WTC11 (cell line): ENCODE measurements around the gene PPP1R1B. TPM values are rescaled to one million over a fixed set of nuclear protein-coding genes. Genes with fewer than 3 reads are reported as not detected.

Source experiments
- ATAC-seq: fragments of 200-7000 bp; cut with Tn5 transposase; 2 replicates; pipeline ENCODE4 v1.10.0; 2021; ENCODE audit warnings: mild to moderate bottlenecking, moderate library complexity
- CTCF ChIA-PET: fragments of 300-600 bp; sonication (Branson Sonifier 250); formaldehyde crosslinking; loops from one replicate; lab custom pipeline; 2021; ENCODE audit warnings: antibody characterized with exemption; lab: Charles Lee
- POLR2A ChIA-PET: fragments of 350-600 bp; sonication (Branson Sonifier 250); formaldehyde crosslinking; loops from one replicate; lab custom pipeline; 2021; ENCODE audit warnings: antibody characterized with exemption; lab: Charles Lee
- DNase-seq: peaks from one replicate; pipeline ENCODE4 v3.0.0; 2021; ENCODE audit warnings: low spot score
- H3K27ac Mint-ChIP-seq: 2 replicates; pipeline ENCODE4 v1.8.0; 2021; ENCODE audit warnings: mixed read lengths
- H3K27me3 Mint-ChIP-seq: 2 replicates; pipeline ENCODE4 v1.8.0; 2021; ENCODE audit warnings: low read depth, mild to moderate bottlenecking, moderate library complexity, mixed read lengths
- H3K36me3 Mint-ChIP-seq: 2 replicates; pipeline ENCODE4 v1.8.0; 2021; ENCODE audit warnings: mixed read lengths
- H3K4me1 Mint-ChIP-seq: 2 replicates; pipeline ENCODE4 v1.8.0; 2022; ENCODE audit warnings: mixed read lengths
- H3K4me3 Mint-ChIP-seq: 2 replicates; pipeline ENCODE4 v1.8.0; 2021; ENCODE audit warnings: mild to moderate bottlenecking, moderate library complexity, mixed read lengths
- H3K9me3 Mint-ChIP-seq: 2 replicates; pipeline ENCODE4 v1.8.0; 2021; ENCODE audit warnings: mixed read lengths
- ATF1 ChIP-seq: sonication (generic); formaldehyde crosslinking; IDR thresholded peaks from 2 replicates; pipeline ENCODE4 v1.8.1; 2023; ENCODE audit warnings: mild to moderate bottlenecking, moderate library complexity, missing genetic modification reagents
- CBFB ChIP-seq: sonication (generic); formaldehyde crosslinking; IDR thresholded peaks from 2 replicates; pipeline ENCODE4 v1.8.1; 2022; ENCODE audit warnings: mild to moderate bottlenecking, low read depth, missing genetic modification reagents
- CREB1 ChIP-seq: sonication (generic); formaldehyde crosslinking; IDR thresholded peaks from 2 replicates; pipeline ENCODE4 v1.8.0; 2023; ENCODE audit warnings: mild to moderate bottlenecking, missing genetic modification reagents
- ESRRA ChIP-seq: sonication (generic); formaldehyde crosslinking; IDR thresholded peaks from 2 replicates; pipeline ENCODE4 v1.8.1; 2022; ENCODE audit warnings: mild to moderate bottlenecking, missing genetic modification reagents, borderline replicate concordance
- ETV6 ChIP-seq: sonication (generic); formaldehyde crosslinking; IDR thresholded peaks from 2 replicates; pipeline ENCODE4 v1.8.1; 2022; ENCODE audit warnings: mild to moderate bottlenecking, missing genetic modification reagents
- FOXK1 ChIP-seq: sonication (generic); formaldehyde crosslinking; IDR thresholded peaks from 2 replicates; pipeline ENCODE4 v1.8.0; 2022; ENCODE audit warnings: mild to moderate bottlenecking, moderate library complexity, missing genetic modification reagents
- FOXP1 ChIP-seq: sonication (generic); formaldehyde crosslinking; IDR thresholded peaks from 2 replicates; pipeline ENCODE4 v1.8.0; 2022; ENCODE audit warnings: missing genetic modification reagents, mild to moderate bottlenecking, moderate library complexity, borderline replicate concordance
- HMGA2 ChIP-seq: fragments of 250-450 bp; sonication (Bioruptor Pico); IDR thresholded peaks from 2 replicates; pipeline ENCODE4 v1.4.0; 2021; ENCODE audit warnings: mild to moderate bottlenecking, moderate library complexity
- IRF2 ChIP-seq: sonication (generic); formaldehyde crosslinking; IDR thresholded peaks from 2 replicates; pipeline ENCODE4 v1.8.0; 2022; ENCODE audit warnings: low read depth, missing genetic modification reagents, borderline replicate concordance
- MXD4 ChIP-seq: fragments of 250-450 bp; sonication (Bioruptor Pico); IDR thresholded peaks from 2 replicates; pipeline ENCODE4 v1.8.0; 2021; ENCODE audit warnings: mild to moderate bottlenecking, moderate library complexity, borderline replicate concordance
- NFATC4 ChIP-seq: fragments of 250-450 bp; sonication (Bioruptor Pico); IDR thresholded peaks from 2 replicates; pipeline ENCODE4 v1.9.0; 2021; ENCODE audit warnings: mild to moderate bottlenecking
- SOX15 ChIP-seq: fragments of 250-450 bp; sonication (Bioruptor Pico); IDR thresholded peaks from 2 replicates; pipeline ENCODE4 v1.9.0; 2021; ENCODE audit warnings: mild to moderate bottlenecking
- TEAD1 ChIP-seq: sonication (generic); formaldehyde crosslinking; IDR thresholded peaks from 2 replicates; pipeline ENCODE4 v1.8.0; 2022; ENCODE audit warnings: mild to moderate bottlenecking, missing genetic modification reagents
- ZNF317 ChIP-seq: sonication (generic); formaldehyde crosslinking; IDR thresholded peaks from 2 replicates; pipeline ENCODE4 v1.8.1; 2023; ENCODE audit warnings: low read depth, mild to moderate bottlenecking, moderate library complexity, missing genetic modification reagents, borderline replicate concordance
- total RNA-seq: library from RNA; stranded (reverse); gene quantifications from 3 replicates; pipeline ENCODE4 v1.2.3, GENCODE V29; 2021
- TF ChIP-seq, protein P1 (sequence below): sonication (generic); formaldehyde crosslinking; IDR thresholded peaks from 2 replicates; pipeline ENCODE4 v1.8.1; 2022; ENCODE audit warnings: missing genetic modification reagents, borderline replicate concordance
- TF ChIP-seq, protein P2 (sequence below): sonication (generic); formaldehyde crosslinking; IDR thresholded peaks from 2 replicates; pipeline ENCODE4 v1.8.1; 2023; ENCODE audit warnings: mild to moderate bottlenecking, missing genetic modification reagents, moderate library complexity
- TF ChIP-seq, protein P3 (sequence below): fragments of 250-450 bp; sonication (Bioruptor Pico); IDR thresholded peaks from 2 replicates; pipeline ENCODE4 v1.8.0; 2021; ENCODE audit warnings: mild to moderate bottlenecking
- TF ChIP-seq, protein P4 (sequence below): sonication (generic); formaldehyde crosslinking; IDR thresholded peaks from 2 replicates; pipeline ENCODE4 v1.8.1; 2023; ENCODE audit warnings: mild to moderate bottlenecking, missing genetic modification reagents, moderate library complexity
- TF ChIP-seq, protein P5 (sequence below): sonication (generic); formaldehyde crosslinking; IDR thresholded peaks from 2 replicates; pipeline ENCODE4 v1.8.1; 2023; ENCODE audit warnings: mild to moderate bottlenecking, missing genetic modification reagents
- TF ChIP-seq, protein P6 (sequence below): sonication (generic); formaldehyde crosslinking; IDR thresholded peaks from 2 replicates; pipeline ENCODE4 v1.8.1; 2022; ENCODE audit warnings: low read depth, mild to moderate bottlenecking, moderate library complexity, missing genetic modification reagents, borderline replicate concordance

PPP1R1B gene
- total RNA-seq, 1 experiment from 2014 or later: 20.5 TPM

DNA sequence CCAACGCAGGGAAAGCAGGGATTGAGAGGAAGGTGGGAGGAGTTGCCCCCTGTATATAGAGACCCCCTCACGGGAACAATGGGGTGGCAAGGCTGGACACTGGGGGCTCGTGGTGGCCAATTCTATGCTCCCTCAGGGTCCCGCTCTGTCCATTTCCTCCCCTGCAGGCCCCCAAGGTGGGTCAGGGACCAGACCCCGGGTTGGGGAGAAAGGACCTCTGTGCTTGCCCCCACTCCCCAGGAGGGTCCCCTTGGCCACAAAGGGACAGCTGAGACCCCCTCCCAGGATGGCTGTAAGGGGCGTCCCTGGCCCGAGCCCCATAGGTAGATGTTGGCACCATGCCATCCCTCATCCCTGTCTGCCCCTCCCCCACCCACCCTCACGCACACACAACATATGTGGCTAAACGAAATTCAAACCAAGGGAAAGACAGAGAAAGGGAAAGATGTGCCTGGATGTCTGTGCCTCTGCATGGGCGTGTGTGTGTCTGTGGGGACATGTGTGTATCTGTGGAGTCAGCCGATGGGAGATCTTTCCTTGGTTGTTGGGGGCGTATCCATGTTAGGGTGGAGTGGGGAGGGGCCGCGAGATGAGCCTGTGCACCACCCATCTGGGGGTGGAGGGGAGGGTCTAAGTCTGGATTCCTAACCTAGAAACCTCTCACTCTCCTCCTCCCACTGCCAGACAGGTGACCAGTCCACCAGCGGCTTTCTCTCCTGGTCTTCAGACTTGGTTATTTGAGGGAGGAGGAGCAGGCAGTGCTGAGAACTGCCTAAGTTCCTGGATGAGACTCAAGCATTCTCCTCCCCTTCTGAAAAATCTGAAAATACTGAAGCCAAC is 18.4 kb upstream of the PPP1R1B start (continued):
- TF ChIP-seq, protein P1, sequence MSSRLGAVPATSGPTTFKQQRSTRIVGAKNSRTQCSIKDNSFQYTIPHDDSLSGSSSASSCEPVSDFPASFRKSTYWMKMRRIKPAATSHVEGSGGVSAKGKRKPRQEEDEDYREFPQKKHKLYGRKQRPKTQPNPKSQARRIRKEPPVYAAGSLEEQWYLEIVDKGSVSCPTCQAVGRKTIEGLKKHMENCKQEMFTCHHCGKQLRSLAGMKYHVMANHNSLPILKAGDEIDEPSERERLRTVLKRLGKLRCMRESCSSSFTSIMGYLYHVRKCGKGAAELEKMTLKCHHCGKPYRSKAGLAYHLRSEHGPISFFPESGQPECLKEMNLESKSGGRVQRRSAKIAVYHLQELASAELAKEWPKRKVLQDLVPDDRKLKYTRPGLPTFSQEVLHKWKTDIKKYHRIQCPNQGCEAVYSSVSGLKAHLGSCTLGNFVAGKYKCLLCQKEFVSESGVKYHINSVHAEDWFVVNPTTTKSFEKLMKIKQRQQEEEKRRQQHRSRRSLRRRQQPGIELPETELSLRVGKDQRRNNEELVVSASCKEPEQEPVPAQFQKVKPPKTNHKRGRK (CRISPR knock-in tag): no peak
- TF ChIP-seq, protein P2, sequence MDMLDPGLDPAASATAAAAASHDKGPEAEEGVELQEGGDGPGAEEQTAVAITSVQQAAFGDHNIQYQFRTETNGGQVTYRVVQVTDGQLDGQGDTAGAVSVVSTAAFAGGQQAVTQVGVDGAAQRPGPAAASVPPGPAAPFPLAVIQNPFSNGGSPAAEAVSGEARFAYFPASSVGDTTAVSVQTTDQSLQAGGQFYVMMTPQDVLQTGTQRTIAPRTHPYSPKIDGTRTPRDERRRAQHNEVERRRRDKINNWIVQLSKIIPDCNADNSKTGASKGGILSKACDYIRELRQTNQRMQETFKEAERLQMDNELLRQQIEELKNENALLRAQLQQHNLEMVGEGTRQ (CRISPR knock-in tag): no peak
- TF ChIP-seq, protein P3, sequence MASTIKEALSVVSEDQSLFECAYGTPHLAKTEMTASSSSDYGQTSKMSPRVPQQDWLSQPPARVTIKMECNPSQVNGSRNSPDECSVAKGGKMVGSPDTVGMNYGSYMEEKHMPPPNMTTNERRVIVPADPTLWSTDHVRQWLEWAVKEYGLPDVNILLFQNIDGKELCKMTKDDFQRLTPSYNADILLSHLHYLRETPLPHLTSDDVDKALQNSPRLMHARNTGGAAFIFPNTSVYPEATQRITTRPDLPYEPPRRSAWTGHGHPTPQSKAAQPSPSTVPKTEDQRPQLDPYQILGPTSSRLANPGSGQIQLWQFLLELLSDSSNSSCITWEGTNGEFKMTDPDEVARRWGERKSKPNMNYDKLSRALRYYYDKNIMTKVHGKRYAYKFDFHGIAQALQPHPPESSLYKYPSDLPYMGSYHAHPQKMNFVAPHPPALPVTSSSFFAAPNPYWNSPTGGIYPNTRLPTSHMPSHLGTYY (CRISPR knock-in tag): no peak

DNA sequence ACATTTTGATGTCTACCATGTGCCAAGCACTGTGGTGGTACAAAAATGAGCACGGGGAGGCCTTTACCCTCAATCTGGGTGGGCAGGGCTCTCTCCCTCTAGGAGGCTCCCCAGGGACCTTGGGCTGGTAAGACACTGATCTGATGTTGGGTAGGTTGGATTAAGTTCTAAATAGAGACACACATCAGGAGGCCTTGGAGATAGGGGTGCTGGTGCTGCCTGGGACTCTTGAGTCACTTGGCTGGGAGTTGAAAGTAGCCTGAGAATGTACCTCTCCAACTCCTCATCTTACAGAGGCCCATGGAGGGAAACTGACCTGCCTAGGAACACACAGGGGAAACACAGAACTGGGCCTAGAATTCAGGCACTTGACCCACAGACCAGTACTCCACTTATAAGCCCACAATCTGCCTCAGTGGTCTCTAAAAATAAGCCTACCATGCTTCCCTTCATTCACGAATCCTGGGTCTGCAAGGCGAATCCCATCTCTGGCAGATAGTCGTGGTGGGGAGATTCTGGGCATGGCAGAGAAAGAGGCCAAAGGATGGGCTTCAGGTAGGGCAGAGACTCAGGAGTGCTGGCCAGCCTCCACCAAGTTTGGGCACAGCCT is 17.2 kb upstream of the PPP1R1B start:
- peaks cover 91% of the 10 kb centered on the region for H3K27me3 Mint-ChIP-seq
- ChIA-PET POLR2A (no interaction called here), CTCF (interaction anchor here (1.6 kb wide), 1 partner anchor 61 kb away, joined by 6 read pairs; no protein-coding TSS in a partner anchor)
- H3K9me3 Mint-ChIP-seq: no peaks in the 10 kb centered on the region
- no peak for DNase-seq
- H3K36me3 Mint-ChIP-seq: no peaks in the 10 kb centered on the region
- no peak overlapping the region for H3K27ac Mint-ChIP-seq
- TF ChIP-seq, protein P3 (CRISPR knock-in tag): no peak
- no peak for TF ChIP-seq NFATC4 (CRISPR knock-in tag)
- TF ChIP-seq CBFB: no peak
- TF ChIP-seq CREB1 (CRISPR knock-in tag): no peak
- H3K4me1 Mint-ChIP-seq: peaks cover 16% of the 10 kb centered on the region
- H3K4me3 Mint-ChIP-seq: no peak overlapping the region
- ATAC-seq: no peak

DNA sequence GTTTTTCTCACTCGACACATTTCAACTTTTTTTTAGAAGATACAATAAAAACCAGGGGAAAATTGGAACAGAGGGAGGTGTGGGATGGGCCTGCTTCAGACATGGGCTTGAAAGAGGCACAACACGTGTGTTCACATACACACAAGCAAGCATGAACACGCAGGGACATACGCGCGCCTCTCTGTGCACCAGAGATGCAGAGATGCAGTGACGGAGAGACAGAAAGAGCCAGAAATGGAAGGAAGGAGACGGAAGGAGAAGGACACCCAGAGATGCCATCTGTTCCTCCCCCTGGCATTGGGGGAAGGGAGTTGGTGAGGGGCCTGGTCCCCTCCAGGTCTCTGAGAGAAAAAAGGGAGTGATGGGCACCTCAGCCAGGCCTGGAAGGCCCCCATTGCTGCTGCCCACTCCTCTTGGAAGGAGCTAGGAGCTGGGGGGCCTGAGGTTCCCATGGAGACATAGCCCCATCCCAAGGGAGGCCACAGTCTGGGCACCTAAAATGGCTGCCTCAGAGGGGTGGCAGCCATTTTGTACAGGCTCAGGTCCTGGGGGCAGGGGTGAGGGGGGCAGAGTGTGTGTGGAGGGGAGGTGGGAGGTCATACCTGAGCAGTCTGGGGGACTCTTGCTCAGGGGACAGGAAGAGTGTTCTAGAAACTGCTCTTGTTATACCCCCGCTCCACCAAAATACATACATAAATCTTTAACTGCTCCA is 15.2 kb upstream of the PPP1R1B start:
- CTCF ChIA-PET: interaction anchor here (0.7 to 2.4 kb wide), 6 partner anchors 9 to 64 kb away, joined by 3 to 17 read pairs (median 5); no protein-coding TSS in a partner anchor
- Mint-ChIP-seq H3K4me1 (peaks cover 12% of the 10 kb centered on the region), H3K9me3 (no peaks in the 10 kb centered on the region), H3K36me3 (no peaks in the 10 kb centered on the region), H3K27ac (no peak overlapping the region), H3K27me3 (peaks cover 91% of the 10 kb centered on the region), H3K4me3 (no peak overlapping the region)
- DNase-seq: no peak
- ATAC-seq: no peak
- POLR2A ChIA-PET: no interaction called here
- TF ChIP-seq, protein P4, sequence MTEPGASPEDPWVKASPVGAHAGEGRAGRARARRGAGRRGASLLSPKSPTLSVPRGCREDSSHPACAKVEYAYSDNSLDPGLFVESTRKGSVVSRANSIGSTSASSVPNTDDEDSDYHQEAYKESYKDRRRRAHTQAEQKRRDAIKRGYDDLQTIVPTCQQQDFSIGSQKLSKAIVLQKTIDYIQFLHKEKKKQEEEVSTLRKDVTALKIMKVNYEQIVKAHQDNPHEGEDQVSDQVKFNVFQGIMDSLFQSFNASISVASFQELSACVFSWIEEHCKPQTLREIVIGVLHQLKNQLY (CRISPR knock-in tag): no peak
- TF ChIP-seq FOXP1 (no peak), IRF2 (CRISPR knock-in tag) (no peak), SOX15 (CRISPR knock-in tag) (no peak), FOXK1 (CRISPR knock-in tag) (no peak), HMGA2 (CRISPR knock-in tag) (no peak), CBFB (no peak), MXD4 (CRISPR knock-in tag) (no peak), ETV6 (no peak), ESRRA (no peak), ATF1 (CRISPR knock-in tag) (no peak), TEAD1 (CRISPR knock-in tag) (no peak), ZNF317 (no peak)
- TF ChIP-seq, protein P5, sequence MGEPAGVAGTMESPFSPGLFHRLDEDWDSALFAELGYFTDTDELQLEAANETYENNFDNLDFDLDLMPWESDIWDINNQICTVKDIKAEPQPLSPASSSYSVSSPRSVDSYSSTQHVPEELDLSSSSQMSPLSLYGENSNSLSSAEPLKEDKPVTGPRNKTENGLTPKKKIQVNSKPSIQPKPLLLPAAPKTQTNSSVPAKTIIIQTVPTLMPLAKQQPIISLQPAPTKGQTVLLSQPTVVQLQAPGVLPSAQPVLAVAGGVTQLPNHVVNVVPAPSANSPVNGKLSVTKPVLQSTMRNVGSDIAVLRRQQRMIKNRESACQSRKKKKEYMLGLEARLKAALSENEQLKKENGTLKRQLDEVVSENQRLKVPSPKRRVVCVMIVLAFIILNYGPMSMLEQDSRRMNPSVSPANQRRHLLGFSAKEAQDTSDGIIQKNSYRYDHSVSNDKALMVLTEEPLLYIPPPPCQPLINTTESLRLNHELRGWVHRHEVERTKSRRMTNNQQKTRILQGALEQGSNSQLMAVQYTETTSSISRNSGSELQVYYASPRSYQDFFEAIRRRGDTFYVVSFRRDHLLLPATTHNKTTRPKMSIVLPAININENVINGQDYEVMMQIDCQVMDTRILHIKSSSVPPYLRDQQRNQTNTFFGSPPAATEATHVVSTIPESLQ (CRISPR knock-in tag): no peak
- TF ChIP-seq, protein P6, sequence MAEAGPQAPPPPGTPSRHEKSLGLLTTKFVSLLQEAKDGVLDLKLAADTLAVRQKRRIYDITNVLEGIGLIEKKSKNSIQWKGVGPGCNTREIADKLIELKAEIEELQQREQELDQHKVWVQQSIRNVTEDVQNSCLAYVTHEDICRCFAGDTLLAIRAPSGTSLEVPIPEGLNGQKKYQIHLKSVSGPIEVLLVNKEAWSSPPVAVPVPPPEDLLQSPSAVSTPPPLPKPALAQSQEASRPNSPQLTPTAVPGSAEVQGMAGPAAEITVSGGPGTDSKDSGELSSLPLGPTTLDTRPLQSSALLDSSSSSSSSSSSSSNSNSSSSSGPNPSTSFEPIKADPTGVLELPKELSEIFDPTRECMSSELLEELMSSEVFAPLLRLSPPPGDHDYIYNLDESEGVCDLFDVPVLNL (CRISPR knock-in tag): no peak
